Measurements from ENCODE around the gene TSEN54.

DNA sequence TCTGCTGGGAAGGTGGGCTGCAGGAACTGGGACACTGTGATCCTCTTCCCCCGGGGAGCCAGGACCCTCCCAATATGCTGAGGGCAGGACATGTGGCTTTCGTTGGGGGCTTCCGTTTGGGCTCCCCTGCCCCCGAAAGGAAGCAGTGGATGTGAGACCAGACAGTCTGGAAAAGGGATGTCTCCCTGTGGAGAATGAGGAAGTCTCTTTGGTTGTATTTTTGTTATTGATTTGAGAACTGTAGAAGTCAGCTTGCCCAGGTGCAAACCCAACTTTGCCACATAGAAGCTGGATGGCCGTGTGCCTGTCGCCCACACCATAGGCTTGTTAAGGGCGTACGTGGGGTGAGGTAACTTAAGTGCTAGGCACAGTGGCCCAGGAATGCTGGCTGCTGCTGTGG, 27.9 kb downstream of the TSEN54 start:
- TF ChIP-seq, protein P1, sequence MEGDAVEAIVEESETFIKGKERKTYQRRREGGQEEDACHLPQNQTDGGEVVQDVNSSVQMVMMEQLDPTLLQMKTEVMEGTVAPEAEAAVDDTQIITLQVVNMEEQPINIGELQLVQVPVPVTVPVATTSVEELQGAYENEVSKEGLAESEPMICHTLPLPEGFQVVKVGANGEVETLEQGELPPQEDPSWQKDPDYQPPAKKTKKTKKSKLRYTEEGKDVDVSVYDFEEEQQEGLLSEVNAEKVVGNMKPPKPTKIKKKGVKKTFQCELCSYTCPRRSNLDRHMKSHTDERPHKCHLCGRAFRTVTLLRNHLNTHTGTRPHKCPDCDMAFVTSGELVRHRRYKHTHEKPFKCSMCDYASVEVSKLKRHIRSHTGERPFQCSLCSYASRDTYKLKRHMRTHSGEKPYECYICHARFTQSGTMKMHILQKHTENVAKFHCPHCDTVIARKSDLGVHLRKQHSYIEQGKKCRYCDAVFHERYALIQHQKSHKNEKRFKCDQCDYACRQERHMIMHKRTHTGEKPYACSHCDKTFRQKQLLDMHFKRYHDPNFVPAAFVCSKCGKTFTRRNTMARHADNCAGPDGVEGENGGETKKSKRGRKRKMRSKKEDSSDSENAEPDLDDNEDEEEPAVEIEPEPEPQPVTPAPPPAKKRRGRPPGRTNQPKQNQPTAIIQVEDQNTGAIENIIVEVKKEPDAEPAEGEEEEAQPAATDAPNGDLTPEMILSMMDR (IDR thresholded peaks at IDR 0.05) = no peak
- TF ChIP-seq POLR2AphosphoS5 (IDR thresholded peaks at IDR 0.05; ENCODE audit: low read depth, low read length) (no peak), TCF7L2 (IDR thresholded peaks at IDR 0.05; ENCODE audit: low read depth, low read length) (no peak)
- TF ChIP-seq, protein P2, sequence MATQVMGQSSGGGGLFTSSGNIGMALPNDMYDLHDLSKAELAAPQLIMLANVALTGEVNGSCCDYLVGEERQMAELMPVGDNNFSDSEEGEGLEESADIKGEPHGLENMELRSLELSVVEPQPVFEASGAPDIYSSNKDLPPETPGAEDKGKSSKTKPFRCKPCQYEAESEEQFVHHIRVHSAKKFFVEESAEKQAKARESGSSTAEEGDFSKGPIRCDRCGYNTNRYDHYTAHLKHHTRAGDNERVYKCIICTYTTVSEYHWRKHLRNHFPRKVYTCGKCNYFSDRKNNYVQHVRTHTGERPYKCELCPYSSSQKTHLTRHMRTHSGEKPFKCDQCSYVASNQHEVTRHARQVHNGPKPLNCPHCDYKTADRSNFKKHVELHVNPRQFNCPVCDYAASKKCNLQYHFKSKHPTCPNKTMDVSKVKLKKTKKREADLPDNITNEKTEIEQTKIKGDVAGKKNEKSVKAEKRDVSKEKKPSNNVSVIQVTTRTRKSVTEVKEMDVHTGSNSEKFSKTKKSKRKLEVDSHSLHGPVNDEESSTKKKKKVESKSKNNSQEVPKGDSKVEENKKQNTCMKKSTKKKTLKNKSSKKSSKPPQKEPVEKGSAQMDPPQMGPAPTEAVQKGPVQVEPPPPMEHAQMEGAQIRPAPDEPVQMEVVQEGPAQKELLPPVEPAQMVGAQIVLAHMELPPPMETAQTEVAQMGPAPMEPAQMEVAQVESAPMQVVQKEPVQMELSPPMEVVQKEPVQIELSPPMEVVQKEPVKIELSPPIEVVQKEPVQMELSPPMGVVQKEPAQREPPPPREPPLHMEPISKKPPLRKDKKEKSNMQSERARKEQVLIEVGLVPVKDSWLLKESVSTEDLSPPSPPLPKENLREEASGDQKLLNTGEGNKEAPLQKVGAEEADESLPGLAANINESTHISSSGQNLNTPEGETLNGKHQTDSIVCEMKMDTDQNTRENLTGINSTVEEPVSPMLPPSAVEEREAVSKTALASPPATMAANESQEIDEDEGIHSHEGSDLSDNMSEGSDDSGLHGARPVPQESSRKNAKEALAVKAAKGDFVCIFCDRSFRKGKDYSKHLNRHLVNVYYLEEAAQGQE (IDR thresholded peaks at IDR 0.05; ENCODE audit: insufficient read depth in 1 of 2, low read depth in 2 of 2, low read length in 1 of 2) = no peak

All from Panc1 (cell line).